Ishikawa (cell line): ENCODE measurements around the gene ZNF549.

Experiments
- CEBPB ChIP-seq: IDR thresholded peaks from 2 replicates; pipeline ENCODE4 v1.6.1; 2012
- CREB1 ChIP-seq: IDR thresholded peaks from 2 replicates; pipeline ENCODE4 v1.6.1; 2012; ENCODE audit warnings: low read depth
- EGR1 ChIP-seq: IDR thresholded peaks from 2 replicates; pipeline ENCODE4 v1.6.1; 2012
- EP300 ChIP-seq: IDR thresholded peaks from 2 replicates; pipeline ENCODE4 v1.6.1; 2012; ENCODE audit warnings: borderline replicate concordance
- FOXM1 ChIP-seq: IDR thresholded peaks from 2 replicates; pipeline ENCODE4 v1.6.1; 2012; ENCODE audit warnings: low read depth, borderline replicate concordance
- NFIC ChIP-seq: IDR thresholded peaks from 2 replicates; pipeline ENCODE4 v1.6.1; 2012
- RAD21 ChIP-seq: IDR thresholded peaks from 2 replicates; pipeline ENCODE4 v1.6.1; 2012; ENCODE audit warnings: low read depth
- TAF1 ChIP-seq: IDR thresholded peaks from 2 replicates; pipeline ENCODE4 v1.6.1; 2012; ENCODE audit warnings: low read depth, mild to moderate bottlenecking
- TCF12 ChIP-seq: IDR thresholded peaks from 2 replicates; pipeline ENCODE4 v1.6.1; 2012; ENCODE audit warnings: low read depth
- TEAD4 ChIP-seq: IDR thresholded peaks from 2 replicates; pipeline ENCODE4 v1.6.1; 2012
- USF1 ChIP-seq: IDR thresholded peaks from 2 replicates; pipeline ENCODE4 v1.6.1; 2012
- YY1 ChIP-seq: IDR thresholded peaks from 2 replicates; pipeline ENCODE4 v1.6.1; 2012; ENCODE audit warnings: low read depth
- ZBTB7A ChIP-seq: IDR thresholded peaks from 2 replicates; pipeline ENCODE4 v1.6.1; 2012; ENCODE audit warnings: low read depth
- TF ChIP-seq, protein P1 (sequence below): IDR thresholded peaks from 2 replicates; pipeline ENCODE4 v1.6.1; 2012; ENCODE audit warnings: low read depth, mild to moderate bottlenecking
- TF ChIP-seq, protein P2 (sequence below): IDR thresholded peaks from 2 replicates; pipeline ENCODE4 v1.6.1; 2012

Gene ZNF549

DNA sequence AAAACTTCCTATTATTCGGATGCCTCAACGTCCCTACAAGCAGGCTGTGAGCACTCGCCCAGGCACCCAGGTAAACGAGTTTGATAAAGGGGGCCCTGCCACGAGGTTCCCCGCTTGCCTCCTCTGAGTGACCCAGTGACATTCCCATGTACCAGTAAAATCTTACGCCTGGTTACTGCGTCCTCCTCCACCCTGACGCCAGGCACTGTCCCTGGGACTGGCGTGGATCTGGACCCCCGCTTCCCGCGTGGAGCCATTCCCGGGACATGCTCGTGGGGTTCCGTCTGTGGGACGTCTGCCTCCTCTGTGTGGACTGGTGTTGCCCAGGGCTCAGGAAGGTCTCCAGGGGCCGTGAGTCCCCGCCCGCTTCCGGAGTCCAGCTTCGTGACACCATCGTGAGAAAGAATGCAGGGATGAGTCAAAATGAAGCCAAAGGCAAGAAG is 32.9 kb downstream of the ZNF549 start:
- TF ChIP-seq CREB1 (no peak), TEAD4 (no peak), NFIC (no peak), RAD21 (no peak), EGR1 (no peak), TCF12 (no peak), YY1 (no peak), TAF1 (no peak), FOXM1 (no peak), ZBTB7A (no peak), USF1 (no peak), EP300 (no peak), CEBPB (no peak)
- TF ChIP-seq, protein P1, sequence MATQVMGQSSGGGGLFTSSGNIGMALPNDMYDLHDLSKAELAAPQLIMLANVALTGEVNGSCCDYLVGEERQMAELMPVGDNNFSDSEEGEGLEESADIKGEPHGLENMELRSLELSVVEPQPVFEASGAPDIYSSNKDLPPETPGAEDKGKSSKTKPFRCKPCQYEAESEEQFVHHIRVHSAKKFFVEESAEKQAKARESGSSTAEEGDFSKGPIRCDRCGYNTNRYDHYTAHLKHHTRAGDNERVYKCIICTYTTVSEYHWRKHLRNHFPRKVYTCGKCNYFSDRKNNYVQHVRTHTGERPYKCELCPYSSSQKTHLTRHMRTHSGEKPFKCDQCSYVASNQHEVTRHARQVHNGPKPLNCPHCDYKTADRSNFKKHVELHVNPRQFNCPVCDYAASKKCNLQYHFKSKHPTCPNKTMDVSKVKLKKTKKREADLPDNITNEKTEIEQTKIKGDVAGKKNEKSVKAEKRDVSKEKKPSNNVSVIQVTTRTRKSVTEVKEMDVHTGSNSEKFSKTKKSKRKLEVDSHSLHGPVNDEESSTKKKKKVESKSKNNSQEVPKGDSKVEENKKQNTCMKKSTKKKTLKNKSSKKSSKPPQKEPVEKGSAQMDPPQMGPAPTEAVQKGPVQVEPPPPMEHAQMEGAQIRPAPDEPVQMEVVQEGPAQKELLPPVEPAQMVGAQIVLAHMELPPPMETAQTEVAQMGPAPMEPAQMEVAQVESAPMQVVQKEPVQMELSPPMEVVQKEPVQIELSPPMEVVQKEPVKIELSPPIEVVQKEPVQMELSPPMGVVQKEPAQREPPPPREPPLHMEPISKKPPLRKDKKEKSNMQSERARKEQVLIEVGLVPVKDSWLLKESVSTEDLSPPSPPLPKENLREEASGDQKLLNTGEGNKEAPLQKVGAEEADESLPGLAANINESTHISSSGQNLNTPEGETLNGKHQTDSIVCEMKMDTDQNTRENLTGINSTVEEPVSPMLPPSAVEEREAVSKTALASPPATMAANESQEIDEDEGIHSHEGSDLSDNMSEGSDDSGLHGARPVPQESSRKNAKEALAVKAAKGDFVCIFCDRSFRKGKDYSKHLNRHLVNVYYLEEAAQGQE = no peak
- TF ChIP-seq, protein P2, sequence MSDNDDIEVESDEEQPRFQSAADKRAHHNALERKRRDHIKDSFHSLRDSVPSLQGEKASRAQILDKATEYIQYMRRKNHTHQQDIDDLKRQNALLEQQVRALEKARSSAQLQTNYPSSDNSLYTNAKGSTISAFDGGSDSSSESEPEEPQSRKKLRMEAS = no peak

GRCh38 chr19:57563547-57563946 is 36.4 kb downstream of the ZNF549 start:
- TF ChIP-seq YY1 = no peak
- no peak for TF ChIP-seq ZBTB7A
- TF ChIP-seq EP300 = no peak
- no peak for TF ChIP-seq TAF1
- TF ChIP-seq CEBPB = no peak
- TF ChIP-seq FOXM1 = no peak
- no peak for TF ChIP-seq TCF12
- TF ChIP-seq USF1 = no peak
- TF ChIP-seq TEAD4 = no peak
- TF ChIP-seq, protein P1 = no peak
- no peak for TF ChIP-seq NFIC
- TF ChIP-seq EGR1 = no peak
- TF ChIP-seq CREB1 = no peak
- no peak for TF ChIP-seq RAD21
- TF ChIP-seq, protein P2 = no peak

GRCh38 chr19:57566396-57567265 is 39.5 kb downstream of the ZNF549 start:
- TF ChIP-seq RAD21 (0 out of 2 replicates have a peak, but pooled peaks have one; percentile 10), USF1 (peak; percentile 26; the same call in 1 of the 2 replicates), YY1 (no peak)

DNA sequence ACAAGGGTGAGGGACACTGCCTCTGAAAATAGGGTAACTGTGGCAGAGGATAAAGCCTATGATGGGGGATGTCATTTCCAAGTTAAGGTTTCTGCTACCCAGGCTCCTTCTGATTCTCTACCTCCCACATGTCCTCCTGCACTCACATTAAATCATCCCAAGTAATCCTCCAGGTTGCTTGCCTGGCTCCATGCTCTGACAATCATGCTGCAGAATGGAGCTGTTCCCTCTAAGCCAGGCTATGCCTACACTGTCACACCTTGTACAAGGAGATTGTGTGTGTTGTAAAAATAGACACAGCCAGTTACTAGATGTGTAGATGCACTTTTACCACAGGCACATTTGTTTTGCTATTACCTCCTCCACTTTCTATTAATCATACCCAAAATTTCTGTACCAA is 43.6 kb downstream of the ZNF549 start:
- TF ChIP-seq, protein P1 = no peak
- TF ChIP-seq TAF1 = no peak
- no peak for TF ChIP-seq EGR1
- TF ChIP-seq CREB1 = no peak
- no peak for TF ChIP-seq TEAD4
